Mesenchymal stem cell (in vitro differentiated cells and primary cell): ENCODE results near the gene CEBPE.

ENCODE experiments used
- DNase-seq: peaks from one replicate; pipeline ENCODE4 v3.0.0-alpha.2; 2013
- H2AFZ ChIP-seq: one replicate; pipeline ENCODE4 v1.6.1; 2013; ENCODE audit warnings: low read depth, mild to moderate bottlenecking, control low read depth, inconsistent platforms, low read length, moderate library complexity
- H2AK5ac ChIP-seq: 2 replicates; pipeline ENCODE4 v1.6.1; 2013; ENCODE audit warnings: low read length, moderate library complexity, mild to moderate bottlenecking, inconsistent platforms; ENCODE audit not compliant: severe bottlenecking
- H2BK120ac ChIP-seq: one replicate; pipeline ENCODE4 v1.6.1; 2013; ENCODE audit warnings: low read depth, mild to moderate bottlenecking, inconsistent platforms, low read length, moderate library complexity
- H2BK12ac ChIP-seq, 2 experiments: one replicate each; pipeline ENCODE4 v1.6.1; 2013; ENCODE audit warnings: inconsistent platforms in 2 of 2, low read length in 2 of 2, mild to moderate bottlenecking in 2 of 2, moderate library complexity in 2 of 2, control low read depth in 1 of 2
- H2BK15ac ChIP-seq: one replicate; pipeline ENCODE4 v1.6.1; 2013; ENCODE audit warnings: mild to moderate bottlenecking, low read depth, inconsistent platforms; ENCODE audit not compliant: poor library complexity, severe bottlenecking
- H2BK5ac ChIP-seq: 2 replicates; pipeline ENCODE4 v1.6.1; 2013; ENCODE audit warnings: low read depth, mild to moderate bottlenecking, low read length, control low read depth, inconsistent platforms; ENCODE audit not compliant: poor library complexity, severe bottlenecking
- H3K14ac ChIP-seq, 2 experiments: one replicate each; pipeline ENCODE4 v1.6.1; 2013; ENCODE audit warnings: inconsistent platforms in 2 of 2, low read length in 2 of 2, control low read depth in 1 of 2, mild to moderate bottlenecking in 1 of 2, moderate library complexity in 1 of 2
- H3K18ac ChIP-seq, 2 experiments: one replicate each; pipeline ENCODE4 v1.6.1; 2013; ENCODE audit warnings: inconsistent platforms in 2 of 2, low read length in 2 of 2, control low read depth in 1 of 2, low read depth in 1 of 2, mild to moderate bottlenecking in 1 of 2
- H3K23ac ChIP-seq, 2 experiments: one replicate each; pipeline ENCODE4 v1.6.1; 2013; ENCODE audit warnings: inconsistent platforms in 2 of 2, low read length in 2 of 2, mild to moderate bottlenecking in 2 of 2, moderate library complexity in 2 of 2, control low read depth in 1 of 2
- H3K27ac ChIP-seq: 2 replicates; pipeline ENCODE4 v1.5.1; 2013; ENCODE audit warnings: mild to moderate bottlenecking, moderate library complexity, low read length, control low read depth, inconsistent platforms; ENCODE audit not compliant: poor library complexity, severe bottlenecking
- H3K27me3 ChIP-seq, 2 experiments: 2 replicates each; pipeline versions ENCODE4 v1.6.1 to v1.7.0; 2013; ENCODE audit warnings: low read length in 2 of 2, mild to moderate bottlenecking in 2 of 2, moderate library complexity in 2 of 2, control low read depth in 1 of 2, inconsistent platforms in 1 of 2; ENCODE audit not compliant: control insufficient read depth in 1 of 2, insufficient read depth in 1 of 2
- H3K36me3 ChIP-seq, 2 experiments: 2 replicates each; pipeline versions ENCODE4 v1.6.1 to v1.7.0; 2013; ENCODE audit warnings: low read length in 2 of 2, control low read depth in 1 of 2, inconsistent platforms in 1 of 2, low read depth in 1 of 2, mild to moderate bottlenecking in 1 of 2; ENCODE audit not compliant: insufficient read depth in 2 of 2, control insufficient read depth in 1 of 2
- H3K4ac ChIP-seq, 2 experiments: one replicate each; pipeline ENCODE4 v1.6.1; 2013; ENCODE audit warnings: inconsistent platforms in 2 of 2, low read length in 2 of 2, mild to moderate bottlenecking in 2 of 2, moderate library complexity in 2 of 2, control low read depth in 1 of 2, low read depth in 1 of 2
- H3K4me1 ChIP-seq: 2 replicates; pipeline ENCODE4 v1.6.1; 2013; ENCODE audit warnings: low read depth, low read length, control low read depth; ENCODE audit not compliant: control insufficient read depth, insufficient read depth
- H3K4me2 ChIP-seq: 2 replicates; pipeline ENCODE4 v1.6.1; 2013; ENCODE audit warnings: low read length, mild to moderate bottlenecking, inconsistent platforms; ENCODE audit not compliant: poor library complexity, severe bottlenecking
- H3K4me3 ChIP-seq, 2 experiments: 2 replicates each; pipeline versions ENCODE4 v1.5.1 to v1.7.0; 2013; ENCODE audit warnings: low read length in 2 of 2, mild to moderate bottlenecking in 2 of 2, control low read depth in 1 of 2, low read depth in 1 of 2; ENCODE audit not compliant: insufficient read depth in 1 of 2
- H3K79me1 ChIP-seq: replicated peaks from 2 replicates; pipeline ENCODE4 v1.6.1; 2013; ENCODE audit warnings: mild to moderate bottlenecking, control low read depth, low read length, inconsistent platforms; ENCODE audit not compliant: poor library complexity, severe bottlenecking
- H3K9ac ChIP-seq: 2 replicates; pipeline ENCODE4 v1.7.0; 2013; ENCODE audit warnings: mild to moderate bottlenecking, low read length, moderate library complexity
- H3K9me3 ChIP-seq: 2 replicates; pipeline ENCODE4 v1.7.0; 2013; ENCODE audit warnings: mild to moderate bottlenecking, low read length; ENCODE audit not compliant: control insufficient read depth
- H4K8ac ChIP-seq: one replicate; pipeline ENCODE4 v1.6.1; 2013; ENCODE audit warnings: inconsistent platforms, mild to moderate bottlenecking, low read length, moderate library complexity
- H4K91ac ChIP-seq: one replicate; pipeline ENCODE4 v1.6.1; 2013; ENCODE audit warnings: mild to moderate bottlenecking, low read length, inconsistent platforms
- WGBS: methylation state at CpG from one replicate; pipeline ENCODE4 v1.1.7; 2013; ENCODE audit warnings: mixed read lengths; 5-methylcytosine and 5-hydroxymethylcytosine counted together

Gene CEBPE

DNA sequence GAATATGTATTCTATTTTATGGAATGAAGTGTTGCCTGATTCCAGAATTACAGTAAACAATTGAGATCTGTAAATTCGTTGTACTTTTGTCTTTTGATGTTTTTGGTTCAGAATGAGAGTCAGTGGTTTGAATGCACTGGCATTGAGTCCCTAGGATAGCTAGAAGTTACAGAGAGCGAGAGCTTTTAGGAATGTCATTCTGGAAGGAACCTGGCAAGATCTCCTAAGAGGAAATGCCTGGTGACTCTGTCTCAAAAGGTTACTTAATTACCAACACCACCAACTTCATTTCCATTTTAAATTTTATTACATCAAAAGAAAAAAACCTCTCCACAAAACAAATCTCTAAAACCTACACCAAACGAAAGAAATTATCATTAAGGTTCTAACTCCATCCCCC, 6.0 kb upstream of the CEBPE start:
- Histone ChIP-seq H3K4me2 (no peak overlapping the region), H3K79me1 (no peaks in the 10 kb centered on the region), H2BK5ac (no peak overlapping the region), H2AK5ac (no peak overlapping the region), H2BK12ac (no peak overlapping the region), H3K4ac (no peak overlapping the region), H3K9ac (no peak overlapping the region), H3K27me3 (peaks cover 0 to 9% of the 10 kb centered on the region in 2 experiments), H2AFZ (no peak overlapping the region), H3K4me3 (no peak overlapping the region), H2BK15ac (no peak overlapping the region), H3K9me3 (no peaks in the 10 kb centered on the region), H2BK120ac (no peak overlapping the region), H3K18ac (no peak overlapping the region), H4K91ac (no peak overlapping the region), H3K36me3 (peaks cover 0 to 35% of the 10 kb centered on the region in 2 experiments), H3K4me1 (peaks cover 7% of the 10 kb centered on the region), H3K23ac (no peak overlapping the region), H3K27ac (no peak overlapping the region), H3K14ac (no peak overlapping the region), H4K8ac (no peak overlapping the region)
- 73% methylated on average over 3 of the region's 3 CpGs for WGBS
- DNase-seq, result no peak

DNA sequence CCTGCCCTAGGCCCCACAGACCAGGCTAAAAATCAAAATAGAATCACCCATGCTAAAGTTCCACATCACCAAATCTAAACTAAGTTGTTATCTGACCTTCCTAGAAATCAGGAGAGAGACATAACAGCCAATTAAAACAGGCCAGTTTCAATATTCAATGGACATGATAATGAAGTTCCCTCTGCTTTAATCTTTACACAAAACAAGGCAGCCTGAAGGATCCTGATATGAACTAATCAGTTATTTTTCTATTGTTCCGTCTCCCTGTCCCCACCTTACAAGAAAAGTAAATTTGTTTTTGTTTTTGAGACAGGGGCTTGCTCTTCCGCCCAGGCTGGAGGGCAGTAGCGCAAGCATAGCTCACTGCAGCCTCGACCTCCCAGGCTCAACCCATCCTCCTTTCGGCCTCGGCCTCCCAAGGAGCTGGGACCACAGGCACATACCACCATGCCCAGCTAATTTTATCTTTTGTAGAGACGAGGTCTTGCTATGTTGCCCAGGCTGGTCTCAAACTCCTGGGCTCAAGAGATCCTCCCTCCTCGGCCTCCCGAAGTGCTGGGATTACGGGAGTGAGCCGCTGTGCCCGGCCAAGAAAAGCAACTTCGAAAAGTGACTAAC, 5.4 kb upstream of the CEBPE start:
- H3K79me1 ChIP-seq, result no peaks in the 10 kb centered on the region
- H2BK120ac ChIP-seq, result no peak overlapping the region
- H2AK5ac ChIP-seq, result no peak overlapping the region
- no peak overlapping the region for H2AFZ ChIP-seq
- H3K9me3 ChIP-seq, result no peaks in the 10 kb centered on the region
- H3K27me3 ChIP-seq, result peaks cover 0 to 8% of the 10 kb centered on the region in 2 experiments
- no peak overlapping the region for H3K4me2 ChIP-seq
- H3K4me1 ChIP-seq, result peaks cover 7% of the 10 kb centered on the region
- no peak overlapping the region for H3K14ac ChIP-seq
- H3K18ac ChIP-seq, result no peak overlapping the region
- no peak overlapping the region for H4K8ac ChIP-seq
- H3K9ac ChIP-seq, result no peak overlapping the region
- no peak overlapping the region for H2BK12ac ChIP-seq
- no peak overlapping the region for H3K27ac ChIP-seq
- no peak overlapping the region for H2BK5ac ChIP-seq
- H3K4me3 ChIP-seq, result no peak overlapping the region
- no peak overlapping the region for H4K91ac ChIP-seq
- peaks cover 0 to 29% of the 10 kb centered on the region in 2 experiments for H3K36me3 ChIP-seq
- H3K4ac ChIP-seq, result no peak overlapping the region
- no peak overlapping the region for H2BK15ac ChIP-seq
- 91% methylated on average over 13 of the region's 13 CpGs for WGBS
- DNase-seq, result no peak
- H3K23ac ChIP-seq, result no peak overlapping the region

DNA sequence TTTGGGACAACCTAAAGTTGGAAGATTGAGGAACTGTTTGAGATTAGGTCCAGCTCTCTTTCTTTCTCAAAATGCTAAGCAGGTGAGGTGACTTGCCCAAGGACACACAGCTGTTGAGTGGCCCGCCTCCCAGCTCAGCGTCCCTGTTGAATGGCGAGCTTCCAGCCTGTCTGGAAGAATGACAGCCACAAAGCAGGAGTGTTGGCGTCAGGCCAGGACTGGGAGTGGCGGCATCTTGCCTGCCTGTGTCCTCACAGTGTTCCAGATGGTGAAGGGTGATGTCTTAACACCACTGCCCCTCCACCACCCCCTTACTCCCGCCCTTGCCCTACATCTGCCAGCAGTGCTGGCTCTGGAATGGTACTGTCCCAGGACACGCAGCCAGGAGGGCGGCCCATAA, 4.4 kb upstream of the CEBPE start:
- Histone ChIP-seq H3K27me3 (no peaks in the 10 kb centered on the region), H3K79me1 (no peaks in the 10 kb centered on the region), H3K18ac (no peak overlapping the region), H2BK15ac (no peak overlapping the region), H2BK120ac (no peak overlapping the region), H3K14ac (no peak overlapping the region), H2AFZ (no peak overlapping the region), H3K9me3 (no peaks in the 10 kb centered on the region), H3K36me3 (peaks cover 0 to 19% of the 10 kb centered on the region in 2 experiments), H3K4me1 (peaks cover 7% of the 10 kb centered on the region), H4K91ac (no peak overlapping the region), H2BK12ac (no peak overlapping the region), H3K4me3 (no peak overlapping the region), H3K9ac (no peak overlapping the region), H2AK5ac (no peak overlapping the region), H3K4ac (no peak overlapping the region), H2BK5ac (no peak overlapping the region), H3K23ac (no peak overlapping the region), H4K8ac (no peak overlapping the region), H3K4me2 (no peak overlapping the region), H3K27ac (no peak overlapping the region)
- 91% methylated on average over 8 of the region's 8 CpGs for WGBS
- DNase-seq, result no peak

- Histone ChIP-seq H3K4ac (no peak overlapping the region), H3K4me3 (no peak overlapping the region), H2AK5ac (no peak overlapping the region), H3K27ac (no peak overlapping the region), H3K27me3 (no peaks in the 10 kb centered on the region), H3K18ac (peak overlapping the region in 1 of 2 experiments; percentile 4), H3K4me2 (no peak overlapping the region), H2BK15ac (no peak overlapping the region), H2BK12ac (peak overlapping the region; percentile 60 to 76), H2BK120ac (no peak overlapping the region), H3K23ac (no peak overlapping the region), H3K4me1 (peaks cover 10% of the 10 kb centered on the region), H3K14ac (no peak overlapping the region), H2AFZ (no peak overlapping the region), H4K8ac (no peak overlapping the region), H3K9me3 (no peaks in the 10 kb centered on the region), H3K36me3 (peaks cover 0 to 6% of the 10 kb centered on the region in 2 experiments), H3K79me1 (no peaks in the 10 kb centered on the region), H4K91ac (no peak overlapping the region), H2BK5ac (no peak overlapping the region), H3K9ac (no peak overlapping the region)
- WGBS, result 96% methylated on average over 5 of the region's 6 CpGs
- no peak for DNase-seq
These were observed 3.0 kb upstream of the CEBPE start for GRCh38 chr14:23122086-23122485.
